Thoracic aorta (tissue), 2 donors: ENCODE data around the gene KCNJ6. TPM values are rescaled to one million over a fixed set of nuclear protein-coding genes. Genes with fewer than 3 reads are reported as not detected.
A peak's percentile ranks its signal among the peaks of the same experiment; 100 is the strongest.

Source experiments
- ATAC-seq: fragments of 150-250 bp; one replicate; pipeline ENCODE4 v1.8.0; 2017; ENCODE audit warnings: low read depth; ENCODE audit not compliant: insufficient number of reproducible peaks, low FRiP score
- DNase-seq: peaks from one replicate; pipeline ENCODE4 v3.0.0-alpha.2; 2020; ENCODE audit warnings: low spot score
- H3K27ac ChIP-seq, 2 donors: fragments of 200-600 bp; sonication (generic); 1 replicate in 1 of 2; 2 replicates in 1 of 2; pipeline ENCODE4 v1.5.1; 2016; ENCODE audit warnings: mild to moderate bottlenecking in 2 of 2, moderate library complexity in 2 of 2
- H3K27me3 ChIP-seq: fragments of 200-600 bp; sonication (generic); replicated peaks from 2 replicates; pipeline ENCODE4 v1.6.0; 2016; ENCODE audit warnings: mild to moderate bottlenecking; ENCODE audit not compliant: insufficient read depth
- H3K36me3 ChIP-seq: fragments of 200-600 bp; sonication (generic); one replicate; pipeline ENCODE4 v1.5.1; 2016
- H3K4me1 ChIP-seq, 2 donors: fragments of 200-600 bp; sonication (generic); 1 replicate in 1 of 2; 2 replicates in 1 of 2; pipeline versions ENCODE4 v1.5.1 to v1.6.0; 2016; ENCODE audit warnings: low read depth in 2 of 2, mild to moderate bottlenecking in 1 of 2; ENCODE audit not compliant: control insufficient read depth in 1 of 2
- H3K4me3 ChIP-seq: fragments of 200-600 bp; sonication (generic); 2 replicates; pipeline ENCODE4 v1.5.1; 2016; ENCODE audit warnings: mild to moderate bottlenecking
- H3K9me3 ChIP-seq: fragments of 200-600 bp; sonication (generic); 2 replicates; pipeline ENCODE4 v1.5.1; 2016
- total RNA-seq, 2 donors: library from RNA; depleted of rRNA; stranded (reverse); fragments of >200 nt; gene quantifications; one replicate each; pipeline versions ENCODE4 v1.1.0 to v1.2.3, GENCODE V29; 2016
- TF ChIP-seq, protein P1 (sequence below): fragments of 200-600 bp; sonication (generic); IDR thresholded peaks from one replicate; pipeline ENCODE4 v1.5.1; 2019; ENCODE audit warnings: antibody characterized with exemption

The KCNJ6 gene
- total RNA-seq, 2 donors from 2014 or later = not detected

DNA sequence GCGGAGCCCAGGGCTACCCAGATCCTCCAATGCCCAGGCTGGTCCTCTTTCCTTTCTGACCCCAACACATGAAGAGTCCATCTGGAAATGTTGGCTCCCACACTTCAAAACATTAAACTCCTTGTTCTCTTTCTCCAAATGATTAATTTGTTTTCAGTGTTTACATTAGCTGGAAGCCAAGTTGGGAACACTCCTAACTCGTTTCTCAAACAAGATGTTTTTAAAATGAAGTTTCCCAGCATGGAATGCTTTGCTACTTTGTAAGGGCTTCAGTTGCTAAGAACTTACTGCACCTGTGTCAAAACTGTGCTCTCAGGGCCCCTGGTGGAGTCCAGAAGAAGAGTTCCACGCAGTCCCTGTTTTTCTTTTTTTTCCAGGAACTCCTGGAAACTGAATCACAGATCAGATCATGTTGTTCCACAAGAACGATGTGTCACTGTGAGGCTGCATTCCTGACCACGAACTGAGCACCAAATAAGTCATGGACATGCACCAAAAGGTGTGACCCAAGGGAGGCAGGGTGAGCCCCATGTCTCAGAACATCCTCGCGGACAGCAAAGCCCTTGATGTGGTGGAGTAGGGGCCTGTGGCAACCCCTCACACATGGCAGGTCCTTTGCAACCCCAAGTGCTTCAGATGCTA is 257.3 kb downstream of the KCNJ6 start:
- Histone ChIP-seq H3K4me3 (peak overlapping the region; percentile 12), H3K36me3 (no peaks in the 10 kb centered on the region), H3K4me1 (peaks cover 18 to 28% of the 10 kb centered on the region in 2 donors), H3K27me3 (no peaks in the 10 kb centered on the region), H3K9me3 (no peaks in the 10 kb centered on the region), H3K27ac (peak overlapping the region; percentile 51 to 83)
- peak; percentile 55 for ATAC-seq
- DNase-seq = peak; percentile 30
- TF ChIP-seq, protein P1, sequence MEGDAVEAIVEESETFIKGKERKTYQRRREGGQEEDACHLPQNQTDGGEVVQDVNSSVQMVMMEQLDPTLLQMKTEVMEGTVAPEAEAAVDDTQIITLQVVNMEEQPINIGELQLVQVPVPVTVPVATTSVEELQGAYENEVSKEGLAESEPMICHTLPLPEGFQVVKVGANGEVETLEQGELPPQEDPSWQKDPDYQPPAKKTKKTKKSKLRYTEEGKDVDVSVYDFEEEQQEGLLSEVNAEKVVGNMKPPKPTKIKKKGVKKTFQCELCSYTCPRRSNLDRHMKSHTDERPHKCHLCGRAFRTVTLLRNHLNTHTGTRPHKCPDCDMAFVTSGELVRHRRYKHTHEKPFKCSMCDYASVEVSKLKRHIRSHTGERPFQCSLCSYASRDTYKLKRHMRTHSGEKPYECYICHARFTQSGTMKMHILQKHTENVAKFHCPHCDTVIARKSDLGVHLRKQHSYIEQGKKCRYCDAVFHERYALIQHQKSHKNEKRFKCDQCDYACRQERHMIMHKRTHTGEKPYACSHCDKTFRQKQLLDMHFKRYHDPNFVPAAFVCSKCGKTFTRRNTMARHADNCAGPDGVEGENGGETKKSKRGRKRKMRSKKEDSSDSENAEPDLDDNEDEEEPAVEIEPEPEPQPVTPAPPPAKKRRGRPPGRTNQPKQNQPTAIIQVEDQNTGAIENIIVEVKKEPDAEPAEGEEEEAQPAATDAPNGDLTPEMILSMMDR = peak; percentile 58

DNA sequence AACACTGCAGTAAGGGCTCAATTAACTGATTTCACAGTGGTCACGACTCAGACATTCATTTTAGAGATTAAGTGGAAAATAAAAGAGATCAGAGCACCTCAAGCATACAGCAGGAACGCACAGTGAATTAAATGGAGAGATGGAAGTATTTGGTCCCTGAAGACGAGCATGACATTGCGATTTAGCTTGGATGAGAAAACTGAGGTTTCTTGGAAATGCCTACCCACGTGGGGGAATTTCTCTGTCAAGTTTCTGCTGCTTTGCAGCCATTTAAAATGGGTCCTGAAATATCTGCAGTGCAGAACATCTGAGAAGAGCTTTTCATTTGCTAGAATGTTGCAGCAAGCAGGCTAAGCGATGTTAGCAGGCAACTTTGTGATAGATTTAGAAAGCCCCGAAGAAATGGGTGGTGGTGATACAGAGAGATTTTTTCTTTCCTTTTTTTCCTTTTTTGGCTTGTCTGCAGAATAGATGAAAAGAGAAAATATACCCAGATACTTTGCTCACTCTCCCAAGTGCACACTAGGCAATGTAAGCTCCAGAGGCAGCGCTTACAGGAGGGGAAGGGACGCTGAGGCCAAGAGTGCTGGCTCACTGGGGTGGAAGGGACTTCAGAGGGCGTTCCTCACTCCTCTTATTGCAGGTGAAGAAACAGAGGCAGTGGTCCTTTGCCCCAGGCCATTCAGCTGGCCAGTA is 258.0 kb downstream of the KCNJ6 start:
- H3K27ac ChIP-seq = peak overlapping the region; percentile 51 to 73
- no peak for DNase-seq
- TF ChIP-seq, protein P1 = no peak
- no peaks in the 10 kb centered on the region for H3K27me3 ChIP-seq
- H3K4me3 ChIP-seq = peak overlapping the region; percentile 12
- H3K36me3 ChIP-seq = no peaks in the 10 kb centered on the region
- H3K4me1 ChIP-seq = peaks cover 18 to 28% of the 10 kb centered on the region in 2 donors
- ATAC-seq = peak; percentile 21
- no peaks in the 10 kb centered on the region for H3K9me3 ChIP-seq

- no peak overlapping the region for H3K4me3 ChIP-seq
- no peak overlapping the region for H3K27ac ChIP-seq
- ATAC-seq (no peak), DNase-seq (no peak)
- no peaks in the 10 kb centered on the region for H3K36me3 ChIP-seq
- H3K27me3 ChIP-seq = no peaks in the 10 kb centered on the region
- peaks cover 18 to 28% of the 10 kb centered on the region in 2 donors for H3K4me1 ChIP-seq
- TF ChIP-seq, protein P1 = no peak
- no peaks in the 10 kb centered on the region for H3K9me3 ChIP-seq
Observed at GRCh38 chr21:37656899-37657298, 259.4 kb downstream of the KCNJ6 start.

- DNase-seq (no peak), ATAC-seq (no peak)
- Histone ChIP-seq H3K36me3 (no peaks in the 10 kb centered on the region), H3K4me1 (peaks cover 18 to 28% of the 10 kb centered on the region in 2 donors), H3K4me3 (no peak overlapping the region), H3K9me3 (no peaks in the 10 kb centered on the region), H3K27ac (no peak overlapping the region), H3K27me3 (no peaks in the 10 kb centered on the region)
- TF ChIP-seq, protein P1 = no peak
Observed at GRCh38 chr21:37655611-37656300, 260.5 kb downstream of the KCNJ6 start.

GRCh38 chr21:37654596-37654995 is 261.7 kb downstream of the KCNJ6 start:
- no peaks in the 10 kb centered on the region for H3K36me3 ChIP-seq
- H3K4me3 ChIP-seq = no peak overlapping the region
- no peaks in the 10 kb centered on the region for H3K27me3 ChIP-seq
- DNase-seq = no peak
- H3K4me1 ChIP-seq = peaks cover 18 to 28% of the 10 kb centered on the region in 2 donors
- TF ChIP-seq, protein P1 = no peak
- no peak for ATAC-seq
- H3K27ac ChIP-seq = no peak overlapping the region
- H3K9me3 ChIP-seq = no peaks in the 10 kb centered on the region
